GM13977 (cell line): ENCODE results near the gene ZNF883.
A peak's percentile ranks its signal among the peaks of the same experiment; 100 is the strongest.

Experiments
- DNase-seq: peaks from one replicate; pipeline ENCODE4 v3.0.0; 2012; ENCODE audit warnings: low spot score
- CTCF ChIP-seq: IDR thresholded peaks from 2 replicates; pipeline ENCODE4 v1.5.1; 2012; ENCODE audit warnings: mild to moderate bottlenecking, control low read depth; ENCODE audit not compliant: insufficient read depth; ENCODE audit errors: extremely low read depth, missing control alignments
- in situ Hi-C: fragments of 300-500 bp; cut with MboI; formaldehyde crosslinking; loops from one replicate; pipeline ENCODE4 v1.12.0; 2022; ENCODE audit warnings: low sequenced_read_pairs, low pct_unique_long_range_greater_than_20kb, mixed read lengths, inconsistent platforms; ENCODE audit not compliant: unreplicated experiment

The ZNF883 gene

DNA sequence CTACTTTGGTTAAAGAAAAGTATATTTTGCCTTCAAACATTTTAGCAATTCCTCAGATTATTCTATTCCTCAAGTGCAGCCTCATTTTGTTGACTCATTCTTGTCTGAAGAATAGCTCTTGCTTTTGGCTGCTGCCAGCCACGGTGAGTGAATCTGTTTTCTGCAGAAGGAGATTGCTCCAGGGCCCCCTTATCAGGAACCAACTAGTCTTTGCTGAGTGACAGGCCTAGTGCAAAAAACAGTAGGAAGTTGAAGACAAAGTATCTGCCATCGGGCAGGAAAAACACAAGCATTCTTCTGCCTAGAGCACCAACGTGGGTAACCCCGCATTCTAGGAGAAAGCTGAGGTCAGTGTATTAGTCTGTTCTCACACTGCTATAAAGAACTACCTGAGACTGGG lies 42.3 kb downstream of the ZNF883 start:
- no peak for DNase-seq
- TF ChIP-seq CTCF: no peak
- in situ Hi-C loops: no loop called here

- TF ChIP-seq CTCF: no peak
- in situ Hi-C loops: no loop called here
- DNase-seq: no peak
Measured at GRCh38 chr9:112955550-112955949, 56.4 kb downstream of the ZNF883 start.

DNA sequence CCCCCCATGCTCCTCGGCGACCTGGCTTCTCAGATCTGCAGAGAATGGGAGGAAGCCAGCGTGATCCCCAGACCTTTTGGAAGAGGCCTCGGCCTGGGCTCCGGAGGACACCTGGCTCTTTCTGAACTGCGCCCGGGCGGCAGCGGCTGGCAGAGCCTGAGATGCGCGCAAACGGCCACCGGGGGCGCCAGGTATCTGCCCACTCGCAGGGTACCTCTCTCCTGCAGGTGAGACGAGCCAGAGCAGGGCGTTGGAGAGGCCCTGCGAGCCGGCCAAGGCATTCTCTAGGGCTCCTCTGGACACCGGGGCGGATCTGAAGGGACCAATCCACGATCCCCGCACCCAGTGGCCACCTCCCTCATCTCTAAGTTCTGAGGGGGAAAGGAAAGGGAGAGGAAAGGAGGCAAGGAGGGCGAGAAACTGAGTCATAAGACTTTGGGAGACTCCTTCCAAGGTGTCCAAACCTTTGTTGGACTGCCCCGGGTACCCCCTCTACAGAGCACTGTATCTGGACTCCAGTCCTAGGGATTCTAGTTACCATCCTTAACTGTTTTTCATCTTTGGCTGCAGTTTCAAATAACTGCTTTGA lies 66.3 kb downstream of the ZNF883 start:
- DNase-seq: no peak
- peak; percentile 5 for TF ChIP-seq CTCF
- in situ Hi-C loops: no loop called here

- in situ Hi-C loops: no loop called here
- DNase-seq: no peak
- TF ChIP-seq CTCF: no peak
Measured at GRCh38 chr9:112939418-112939817, 72.6 kb downstream of the ZNF883 start.

- no peak for DNase-seq
- TF ChIP-seq CTCF: no peak
- in situ Hi-C loops: no loop called here
Measured at GRCh38 chr9:112933696-112934095, 78.3 kb downstream of the ZNF883 start.

DNA sequence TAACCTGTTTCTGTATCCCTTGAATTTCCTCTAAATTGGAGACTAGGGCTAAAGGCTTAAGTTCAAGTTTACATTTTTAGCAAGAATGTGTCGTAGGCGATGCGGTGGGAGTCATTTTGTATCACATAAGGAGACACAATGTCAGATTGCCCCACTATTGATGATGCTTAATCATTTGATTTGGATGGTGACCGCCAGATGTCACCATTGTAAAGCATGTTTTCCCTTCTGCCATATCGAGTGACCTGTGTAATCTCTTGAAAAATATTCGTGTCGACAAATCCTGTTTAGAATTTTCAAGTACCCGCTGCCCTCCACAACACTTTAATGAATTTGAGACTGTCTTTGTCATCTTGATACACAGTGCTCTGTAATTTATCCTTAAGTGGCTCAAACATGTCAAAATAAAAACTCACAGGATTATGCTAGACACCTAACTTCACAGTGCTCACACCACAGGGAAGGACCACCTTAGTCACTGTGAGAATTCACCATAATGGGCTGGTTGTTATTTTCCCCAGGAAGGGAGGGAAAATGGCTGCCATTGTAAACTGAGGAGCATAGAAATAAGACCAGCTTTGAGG lies 86.8 kb downstream of the ZNF883 start:
- in situ Hi-C loops: no loop called here
- peak; percentile 47 for TF ChIP-seq CTCF
- peak; percentile 31 for DNase-seq

- in situ Hi-C loops: no loop called here
- peak; percentile 65 for TF ChIP-seq CTCF
- DNase-seq: peak; percentile 20
Measured at GRCh38 chr9:112921549-112921948, 90.4 kb downstream of the ZNF883 start.
